A549 (cell line): ENCODE results near the gene CYP24A1. TPM values are rescaled to one million over a fixed set of nuclear protein-coding genes. Genes with fewer than 3 reads are reported as not detected.
A peak's percentile ranks its signal among the peaks of the same experiment; 100 is the strongest.

ENCODE experiments used
- ATAC-seq, 2 experiments: fragments of 200-7000 bp in 1 of 2; fragments of >200 bp in 1 of 2; cut with Nextera tagmentation in 1 of 2; cut with Tn5 transposase in 1 of 2; 3 replicates each; pipeline versions ENCODE4 v1.8.0 to v1.9.1; 2018 to 2020; ENCODE audit warnings: mild to moderate bottlenecking in 1 of 2, moderate library complexity in 1 of 2
- CTCF ChIA-PET: fragments of 300-600 bp; sonication (Branson Sonifier 250); formaldehyde crosslinking; extraction: SDS; loops from one replicate; lab custom pipeline; 2021; ENCODE audit warnings: antibody characterized with exemption, inconsistent platforms; lab: Yijun Ruan, JAX
- POLR2A ChIA-PET: fragments of 350-600 bp; formaldehyde crosslinking; extraction: SDS; loops from one replicate; lab custom pipeline; 2021; ENCODE audit warnings: antibody characterized with exemption, inconsistent platforms; lab: Yijun Ruan, JAX
- DNase-seq, 2 experiments: peaks; one replicate each; pipeline versions ENCODE4 v3.0.0 to v3.0.0-alpha.2; 2011 to 2016; ENCODE audit warnings: low read depth in 1 of 2, low spot score in 1 of 2
- FAIRE-seq: peaks from 2 replicates; lab custom pipeline; 2011; peaks lifted over from hg19 to GRCh38; lab: Jason Lieb, UNC
- H3K27ac ChIP-seq, 2 experiments: fragments of >200 bp; sonication (Bioruptor Twin); formaldehyde crosslinking; 3 replicates each; pipeline ENCODE4 v1.5.1; 2016 to 2017
- H3K4me1 ChIP-seq: fragments of >200 bp; sonication (Bioruptor Twin); formaldehyde crosslinking; 3 replicates; pipeline ENCODE4 v1.6.1; 2016
- H3K4me2 ChIP-seq: fragments of >200 bp; sonication (Bioruptor Twin); formaldehyde crosslinking; 3 replicates; pipeline ENCODE4 v1.6.1; 2016
- H3K4me3 ChIP-seq: fragments of >200 bp; sonication (Bioruptor Twin); formaldehyde crosslinking; 3 replicates; pipeline ENCODE4 v1.5.1; 2016
- H3K9me3 ChIP-seq: fragments of >200 bp; sonication (Bioruptor Twin); formaldehyde crosslinking; 3 replicates; pipeline ENCODE4 v1.6.1; 2016
- CBX8 ChIP-seq: fragments of 200-600 bp; sonication (generic); IDR thresholded peaks from 2 replicates; pipeline ENCODE4 v1.6.1; 2016
- CHD4 ChIP-seq: fragments of 200-600 bp; sonication (generic); IDR thresholded peaks from 2 replicates; pipeline ENCODE4 v1.6.1; 2016; ENCODE audit warnings: antibody characterized with exemption, mild to moderate bottlenecking, borderline replicate concordance
- EHMT2 ChIP-seq: fragments of 200-600 bp; sonication (generic); IDR thresholded peaks from 2 replicates; pipeline ENCODE4 v1.6.1; 2016; ENCODE audit warnings: antibody characterized with exemption, low read depth, mild to moderate bottlenecking, moderate library complexity
- EP300 ChIP-seq, 2 experiments: fragments of >200 bp; sonication (Bioruptor Twin); formaldehyde crosslinking; IDR thresholded peaks; 2 replicates in 1 of 2; 3 replicates in 1 of 2; pipeline ENCODE4 v1.6.1; 2016 to 2017
- FOSL2 ChIP-seq, 2 experiments: fragments of 450-650 bp in 1 of 2; fragments of >200 bp in 1 of 2; sonication (Bioruptor Twin) in 1 of 2; formaldehyde crosslinking; IDR thresholded peaks; 2 replicates each; pipeline versions ENCODE4 v1.5.0 to v1.6.1; 2016 to 2020; ENCODE audit warnings: mild to moderate bottlenecking in 1 of 2, moderate library complexity in 1 of 2
- MAFK ChIP-seq: fragments of 450-650 bp; IDR thresholded peaks from 2 replicates; pipeline ENCODE4 v1.6.1; 2014; ENCODE audit not compliant: partially characterized antibody
- MAX ChIP-seq: IDR thresholded peaks from 2 replicates; pipeline ENCODE4 v1.6.1; 2012
- NR3C1 ChIP-seq: fragments of >200 bp; sonication (Bioruptor Twin); formaldehyde crosslinking; IDR thresholded peaks from 3 replicates; pipeline ENCODE4 v1.6.1; 2017
- PHF8 ChIP-seq: fragments of 200-600 bp; sonication (generic); IDR thresholded peaks from 2 replicates; pipeline ENCODE4 v1.6.1; 2016; ENCODE audit warnings: low read depth, mild to moderate bottlenecking, antibody characterized with exemption, moderate library complexity, borderline replicate concordance
- POLR2A ChIP-seq: IDR thresholded peaks from 2 replicates; pipeline ENCODE4 v1.6.1; 2012; ENCODE audit warnings: mild to moderate bottlenecking, low read length
- POLR2AphosphoS2 ChIP-seq: conservative IDR thresholded peaks from 2 replicates; pipeline ENCODE4 v1.6.1; 2012; ENCODE audit warnings: low read length, improper control_type of control experiment, inconsistent platforms
- RCOR1 ChIP-seq: fragments of 150-350 bp; IDR thresholded peaks from 2 replicates; pipeline ENCODE4 v1.6.1; 2014; ENCODE audit warnings: antibody characterized with exemption, low read length, low read depth
- WGBS: methylation state at CpG from one replicate; pipeline ENCODE4 v1.1.6; 2017; ENCODE audit errors: missing lambda C conversion rate; 5-methylcytosine and 5-hydroxymethylcytosine counted together
- polyA plus RNA-seq, 4 experiments: library from polyadenylated mRNA; depleted of rRNA in 3 of 4; stranded (reverse); fragments of >200 nt; fragmentation: RNase III in 1 of 4; extraction: RNeasy Plus Mini Kit Qiagen cat#74134 plus additional on column Dnase treatment in 1 of 4; gene quantifications; 2 replicates in 3 of 4; 3 replicates in 1 of 4; pipeline ENCODE4 v1.2.3, GENCODE V29; 2011 to 2017
- TF ChIP-seq, protein P1 (sequence below): fragments of >200 bp; sonication (Bioruptor Twin); formaldehyde crosslinking; IDR thresholded peaks from 2 replicates; pipeline ENCODE4 v1.6.1; 2016
- TF ChIP-seq, protein P2 (sequence below): fragments of >200 bp; sonication (Bioruptor Twin); formaldehyde crosslinking; IDR thresholded peaks from 3 replicates; pipeline ENCODE4 v1.6.1; 2016
- TF ChIP-seq, protein P3 (sequence below): fragments of 200-600 bp; sonication (generic); IDR thresholded peaks from 2 replicates; pipeline ENCODE4 v1.6.1; 2016; ENCODE audit warnings: antibody characterized with exemption, mild to moderate bottlenecking, moderate library complexity

CYP24A1 gene
- polyA plus RNA-seq, 2 of the 4 experiments (the other 2 are of a cell fraction), result 722 to 1,617 TPM

- H3K4me3 ChIP-seq, result no peak overlapping the region
- CTCF ChIA-PET, result interaction anchor here (1.1 to 4.2 kb wide), 6 partner anchors 8 to 90 kb away, joined by 3 to 28 read pairs (median 4); no protein-coding TSS in a partner anchor
- no peak for TF ChIP-seq FOSL2 (IDR thresholded peaks at IDR 0.05)
- 0 out of 2 replicates have a peak, but pooled peaks have one; percentile 3 for TF ChIP-seq FOSL2 (CRISPR knock-in tag; IDR thresholded peaks at IDR 0.05)
- no peak for TF ChIP-seq RCOR1
- TF ChIP-seq, protein P1, sequence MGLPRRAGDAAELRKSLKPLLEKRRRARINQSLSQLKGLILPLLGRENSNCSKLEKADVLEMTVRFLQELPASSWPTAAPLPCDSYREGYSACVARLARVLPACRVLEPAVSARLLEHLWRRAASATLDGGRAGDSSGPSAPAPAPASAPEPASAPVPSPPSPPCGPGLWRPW, result no peak
- 0 out of 2 replicates have a peak, but pooled peaks have one; percentile 15 for TF ChIP-seq MAX
- peak; percentile 18 for FAIRE-seq
- peaks cover 16% of the 10 kb centered on the region for H3K9me3 ChIP-seq
- POLR2A ChIA-PET, result no interaction called here
- DNase-seq, result no peak
- H3K27ac ChIP-seq, result peak overlapping the region; percentile 94 to 98
- H3K4me1 ChIP-seq, result peaks cover 75% of the 10 kb centered on the region
- ATAC-seq, result no peak
- no peak overlapping the region; the same call in 2 of the 3 replicates for H3K4me2 ChIP-seq
Observed at GRCh38 chr20:54110041-54110440, 63.7 kb downstream of the CYP24A1 start.

DNA sequence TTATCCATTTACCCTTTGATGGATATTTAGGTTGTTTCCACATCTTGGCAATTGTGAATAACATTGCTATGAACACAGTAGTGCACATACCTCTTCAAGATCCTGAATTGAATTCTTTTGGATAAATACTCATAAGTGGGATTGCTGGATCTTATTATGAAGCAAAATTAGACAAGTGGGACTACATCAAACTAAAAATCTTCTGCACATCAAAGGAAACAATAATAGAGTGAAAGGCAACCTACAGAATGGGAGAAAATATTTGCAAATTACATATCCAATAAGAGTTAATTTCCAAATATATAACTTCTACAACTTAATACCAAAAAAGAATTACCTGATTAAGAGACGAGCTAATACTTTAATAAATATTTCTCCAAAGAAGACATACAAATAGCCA is 65.0 kb downstream of the CYP24A1 start:
- no peak overlapping the region for H3K4me3 ChIP-seq
- DNase-seq (no peak), ATAC-seq (no peak), FAIRE-seq (peak; percentile 43)
- peaks cover 75% of the 10 kb centered on the region for H3K4me1 ChIP-seq
- peaks cover 16% of the 10 kb centered on the region for H3K9me3 ChIP-seq
- CTCF ChIA-PET, result interaction anchor here (0.6 to 4.2 kb wide), 7 partner anchors 8 to 99 kb away, joined by 3 to 28 read pairs (median 4); partner anchors contain the start of gene PFDN4
- H3K4me2 ChIP-seq, result no peak overlapping the region
- POLR2A ChIA-PET, result no interaction called here
- WGBS, result 87% methylated on average over 1 of the region's 1 CpG
- no peak for TF ChIP-seq CHD4
- TF ChIP-seq, protein P2, sequence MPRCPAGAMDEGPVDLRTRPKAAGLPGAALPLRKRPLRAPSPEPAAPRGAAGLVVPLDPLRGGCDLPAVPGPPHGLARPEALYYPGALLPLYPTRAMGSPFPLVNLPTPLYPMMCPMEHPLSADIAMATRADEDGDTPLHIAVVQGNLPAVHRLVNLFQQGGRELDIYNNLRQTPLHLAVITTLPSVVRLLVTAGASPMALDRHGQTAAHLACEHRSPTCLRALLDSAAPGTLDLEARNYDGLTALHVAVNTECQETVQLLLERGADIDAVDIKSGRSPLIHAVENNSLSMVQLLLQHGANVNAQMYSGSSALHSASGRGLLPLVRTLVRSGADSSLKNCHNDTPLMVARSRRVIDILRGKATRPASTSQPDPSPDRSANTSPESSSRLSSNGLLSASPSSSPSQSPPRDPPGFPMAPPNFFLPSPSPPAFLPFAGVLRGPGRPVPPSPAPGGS, result no peak
- TF ChIP-seq EHMT2, result no peak
- TF ChIP-seq PHF8, result no peak
- no peak for TF ChIP-seq EP300 (IDR thresholded peaks at IDR 0.05)
- TF ChIP-seq, protein P3, sequence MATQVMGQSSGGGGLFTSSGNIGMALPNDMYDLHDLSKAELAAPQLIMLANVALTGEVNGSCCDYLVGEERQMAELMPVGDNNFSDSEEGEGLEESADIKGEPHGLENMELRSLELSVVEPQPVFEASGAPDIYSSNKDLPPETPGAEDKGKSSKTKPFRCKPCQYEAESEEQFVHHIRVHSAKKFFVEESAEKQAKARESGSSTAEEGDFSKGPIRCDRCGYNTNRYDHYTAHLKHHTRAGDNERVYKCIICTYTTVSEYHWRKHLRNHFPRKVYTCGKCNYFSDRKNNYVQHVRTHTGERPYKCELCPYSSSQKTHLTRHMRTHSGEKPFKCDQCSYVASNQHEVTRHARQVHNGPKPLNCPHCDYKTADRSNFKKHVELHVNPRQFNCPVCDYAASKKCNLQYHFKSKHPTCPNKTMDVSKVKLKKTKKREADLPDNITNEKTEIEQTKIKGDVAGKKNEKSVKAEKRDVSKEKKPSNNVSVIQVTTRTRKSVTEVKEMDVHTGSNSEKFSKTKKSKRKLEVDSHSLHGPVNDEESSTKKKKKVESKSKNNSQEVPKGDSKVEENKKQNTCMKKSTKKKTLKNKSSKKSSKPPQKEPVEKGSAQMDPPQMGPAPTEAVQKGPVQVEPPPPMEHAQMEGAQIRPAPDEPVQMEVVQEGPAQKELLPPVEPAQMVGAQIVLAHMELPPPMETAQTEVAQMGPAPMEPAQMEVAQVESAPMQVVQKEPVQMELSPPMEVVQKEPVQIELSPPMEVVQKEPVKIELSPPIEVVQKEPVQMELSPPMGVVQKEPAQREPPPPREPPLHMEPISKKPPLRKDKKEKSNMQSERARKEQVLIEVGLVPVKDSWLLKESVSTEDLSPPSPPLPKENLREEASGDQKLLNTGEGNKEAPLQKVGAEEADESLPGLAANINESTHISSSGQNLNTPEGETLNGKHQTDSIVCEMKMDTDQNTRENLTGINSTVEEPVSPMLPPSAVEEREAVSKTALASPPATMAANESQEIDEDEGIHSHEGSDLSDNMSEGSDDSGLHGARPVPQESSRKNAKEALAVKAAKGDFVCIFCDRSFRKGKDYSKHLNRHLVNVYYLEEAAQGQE, result no peak
- peak overlapping the region; percentile 94 to 98; a peak in 5 of 6 replicates for H3K27ac ChIP-seq

DNA sequence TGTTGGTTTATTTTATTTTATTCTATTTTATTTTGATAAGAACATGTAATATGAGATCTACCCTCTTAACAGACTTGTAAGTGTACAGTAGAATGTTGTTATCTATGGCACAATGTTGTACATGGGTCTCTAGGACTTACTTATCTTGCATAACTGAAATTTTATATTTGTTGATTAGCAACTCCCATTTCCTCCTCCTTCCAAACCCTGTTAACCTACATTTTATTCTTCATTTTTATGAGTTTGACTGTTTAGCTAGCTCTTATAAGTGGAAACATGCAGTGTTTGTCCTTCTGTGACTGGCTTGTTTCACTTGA is 65.5 kb downstream of the CYP24A1 start:
- POLR2A ChIA-PET, result no interaction called here
- no peak overlapping the region for H3K4me3 ChIP-seq
- H3K4me2 ChIP-seq, result peak overlapping the region; percentile 55
- DNase-seq (peak in 1 of 2 experiments; percentile 46), FAIRE-seq (no peak)
- peaks cover 75% of the 10 kb centered on the region for H3K4me1 ChIP-seq
- peak overlapping the region; percentile 94 to 98 for H3K27ac ChIP-seq
- TF ChIP-seq POLR2A, result no peak
- TF ChIP-seq NR3C1, result no peak
- no peak for TF ChIP-seq CBX8
- no peak for TF ChIP-seq MAFK
- TF ChIP-seq POLR2AphosphoS2, result no peak
- TF ChIP-seq, all 56 proteins: peak for 0
- peaks cover 16% of the 10 kb centered on the region for H3K9me3 ChIP-seq
- CTCF ChIA-PET, result no interaction called here
- no peak for ATAC-seq
